GM21515 (cell line): ENCODE measurements around the gene DLGAP4.

Experiments
- ATAC-seq: cut with Tn5 transposase; IDR thresholded peaks from one replicate; pipeline ENCODE4 v1.9.1; 2021; ENCODE audit not compliant: unreplicated experiment

Gene DLGAP4

GRCh38 chr20:36440370-36441026 lies 134.4 kb downstream of the DLGAP4 start:
- no peak for ATAC-seq

GRCh38 chr20:36441027-36441414 lies 134.9 kb downstream of the DLGAP4 start:
- no peak for ATAC-seq

- ATAC-seq: no peak
Observed at GRCh38 chr20:36441416-36441815, 135.3 kb downstream of the DLGAP4 start.

- ATAC-seq: no peak
Observed at GRCh38 chr20:36445847-36446246, 139.7 kb downstream of the DLGAP4 start.

- ATAC-seq: no peak
Observed at GRCh38 chr20:36446557-36446956, 140.4 kb downstream of the DLGAP4 start.

GRCh38 chr20:36447101-36447500 lies 141.0 kb downstream of the DLGAP4 start:
- ATAC-seq: no peak

GRCh38 chr20:36449663-36450062 lies 143.5 kb downstream of the DLGAP4 start:
- no peak for ATAC-seq

GRCh38 chr20:36454332-36454697 lies 148.2 kb downstream of the DLGAP4 start:
- no peak for ATAC-seq

- ATAC-seq: no peak
Observed at GRCh38 chr20:36454698-36455427, 148.7 kb downstream of the DLGAP4 start.

GRCh38 chr20:36455972-36456625 lies 150.0 kb downstream of the DLGAP4 start:
- no peak for ATAC-seq

GRCh38 chr20:36460648-36461599 lies 154.8 kb downstream of the DLGAP4 start:
- ATAC-seq: peak; percentile 59

GRCh38 chr20:36461600-36462439 lies 155.7 kb downstream of the DLGAP4 start:
- ATAC-seq: peak; percentile 9

- ATAC-seq: no peak
Observed at GRCh38 chr20:36462440-36463211, 156.5 kb downstream of the DLGAP4 start.

GRCh38 chr20:36463212-36464061 lies 157.3 kb downstream of the DLGAP4 start:
- ATAC-seq: no peak

GRCh38 chr20:36465109-36466080 lies 159.3 kb downstream of the DLGAP4 start:
- ATAC-seq: no peak

- ATAC-seq: no peak
Observed at GRCh38 chr20:36466089-36466488, 159.9 kb downstream of the DLGAP4 start.
